ENCODE results near the gene IDUA. TPM values are rescaled to one million over a fixed set of nuclear protein-coding genes. Genes with fewer than 3 reads are reported as not detected.

The IDUA gene
- total and polyA plus RNA-seq, 7 experiments from 2014 or later, result 8.3 to 72.4 (median 62.9) TPM

- Histone ChIP-seq H3K27ac (ENCODE audit: low read depth, low read length) (no peak overlapping the region), H3K4me3 (ENCODE audit: low read length) (no peak overlapping the region), H3K27me3 (ENCODE audit: control insufficient read depth in 2 of 2, insufficient read depth in 2 of 2, low read length in 2 of 2) (no peaks in the 10 kb centered on the region), H3K4me1 (ENCODE audit: control insufficient read depth in 2 of 2, insufficient read depth in 2 of 2, low read length in 2 of 2) (no peaks in the 10 kb centered on the region), H3K36me3 (ENCODE audit: control insufficient read depth in 2 of 3, insufficient read depth in 3 of 3, low read length in 3 of 3) (no peaks in the 10 kb centered on the region), H3K9me3 (ENCODE audit: control insufficient read depth in 2 of 3, low read length in 3 of 3) (no peaks in the 10 kb centered on the region)
- intact Hi-C loops (cut with micrococcal nuclease), result no loop called here
- H3K27ac Mint-ChIP-seq, result no peak overlapping the region
- peaks cover 0 to 4% (median 0%) of the 10 kb centered on the region in 7 donors for H3K4me1 Mint-ChIP-seq
- DNase-seq (no peak), ATAC-seq (no peak)
- POLR2A ChIA-PET, result no interaction called here
- CTCF ChIA-PET, result no interaction called here
- no peak overlapping the region for H3K4me3 Mint-ChIP-seq
- H3K27me3 Mint-ChIP-seq, result peaks cover 0 to 14% (median 0%) of the 10 kb centered on the region in 5 donors
- H3K36me3 Mint-ChIP-seq, result no peaks in the 10 kb centered on the region
- H3K9me3 Mint-ChIP-seq, result peaks cover 0 to 1% (median 0%) of the 10 kb centered on the region in 11 donors
These were observed 52.9 kb downstream of the IDUA start for GRCh38 chr4:1039493-1040343.

- intact Hi-C loops (cut with micrococcal nuclease), result no loop called here
- Mint-ChIP-seq H3K4me1 (peaks cover 0 to 4% (median 0%) of the 10 kb centered on the region in 7 donors), H3K9me3 (peaks cover 0 to 1% (median 0%) of the 10 kb centered on the region in 11 donors), H3K27ac (no peak overlapping the region), H3K27me3 (peaks cover 0 to 22% (median 7%) of the 10 kb centered on the region in 5 donors), H3K36me3 (no peaks in the 10 kb centered on the region), H3K4me3 (no peak overlapping the region)
- no peak for DNase-seq
- Histone ChIP-seq H3K27me3 (ENCODE audit: control insufficient read depth in 2 of 2, insufficient read depth in 2 of 2, low read length in 2 of 2) (no peaks in the 10 kb centered on the region), H3K4me1 (ENCODE audit: control insufficient read depth in 2 of 2, insufficient read depth in 2 of 2, low read length in 2 of 2) (no peaks in the 10 kb centered on the region), H3K27ac (ENCODE audit: low read depth, low read length) (no peak overlapping the region), H3K36me3 (ENCODE audit: control insufficient read depth in 2 of 3, insufficient read depth in 3 of 3, low read length in 3 of 3) (no peaks in the 10 kb centered on the region), H3K9me3 (ENCODE audit: control insufficient read depth in 2 of 3, low read length in 3 of 3) (no peaks in the 10 kb centered on the region), H3K4me3 (ENCODE audit: low read length) (no peak overlapping the region)
- no peak for ATAC-seq
- CTCF ChIA-PET, result no interaction called here
- POLR2A ChIA-PET, result no interaction called here
These were observed 53.7 kb downstream of the IDUA start for GRCh38 chr4:1040344-1041146.

- Mint-ChIP-seq H3K4me1 (peaks cover 0 to 4% (median 0%) of the 10 kb centered on the region in 7 donors), H3K9me3 (peaks cover 0 to 1% (median 0%) of the 10 kb centered on the region in 11 donors), H3K27me3 (peaks cover 0 to 24% (median 9%) of the 10 kb centered on the region in 5 donors), H3K36me3 (no peaks in the 10 kb centered on the region), H3K27ac (no peak overlapping the region), H3K4me3 (peak overlapping the region in 6 of 10 donors; percentile 27 to 71 (median 39))
- Histone ChIP-seq H3K27me3 (ENCODE audit: control insufficient read depth in 2 of 2, insufficient read depth in 2 of 2, low read length in 2 of 2) (no peaks in the 10 kb centered on the region), H3K4me1 (ENCODE audit: control insufficient read depth in 2 of 2, insufficient read depth in 2 of 2, low read length in 2 of 2) (no peaks in the 10 kb centered on the region), H3K4me3 (ENCODE audit: low read length) (no peak overlapping the region), H3K9me3 (ENCODE audit: control insufficient read depth in 2 of 3, low read length in 3 of 3) (no peaks in the 10 kb centered on the region), H3K36me3 (ENCODE audit: control insufficient read depth in 2 of 3, insufficient read depth in 3 of 3, low read length in 3 of 3) (no peaks in the 10 kb centered on the region), H3K27ac (ENCODE audit: low read depth, low read length) (no peak overlapping the region)
- ChIA-PET POLR2A (no interaction called here), CTCF (interaction anchor here (0.7 kb wide), 1 partner anchor 10 kb away, joined by 4 read pairs; no protein-coding TSS in a partner anchor)
- intact Hi-C loops (cut with micrococcal nuclease), result no loop called here
- no peak for ATAC-seq
- no peak for DNase-seq
These were observed 54.5 kb downstream of the IDUA start for GRCh38 chr4:1041147-1041935.

GRCh38 chr4:1041936-1042330 lies 55.1 kb downstream of the IDUA start:
- ChIA-PET POLR2A (no interaction called here), CTCF (interaction anchor here (0.7 kb wide), 1 partner anchor 11 kb away, joined by 4 read pairs; no protein-coding TSS in a partner anchor)
- intact Hi-C loops (cut with micrococcal nuclease), result no loop called here
- H3K27ac Mint-ChIP-seq, result no peak overlapping the region
- no peaks in the 10 kb centered on the region for H3K36me3 ChIP-seq (ENCODE audit: control insufficient read depth in 2 of 3, insufficient read depth in 3 of 3, low read length in 3 of 3)
- H3K9me3 Mint-ChIP-seq, result peaks cover 0 to 2% (median 0%) of the 10 kb centered on the region in 11 donors
- no peaks in the 10 kb centered on the region for H3K9me3 ChIP-seq (ENCODE audit: control insufficient read depth in 2 of 3, low read length in 3 of 3)
- no peaks in the 10 kb centered on the region for H3K4me1 ChIP-seq (ENCODE audit: control insufficient read depth in 2 of 2, insufficient read depth in 2 of 2, low read length in 2 of 2)
- no peak overlapping the region for H3K27ac ChIP-seq (ENCODE audit: low read depth, low read length)
- H3K36me3 Mint-ChIP-seq, result no peaks in the 10 kb centered on the region
- no peak for DNase-seq
- peaks cover 4 to 28% (median 14%) of the 10 kb centered on the region in 5 donors for H3K27me3 Mint-ChIP-seq
- H3K4me3 ChIP-seq (ENCODE audit: low read length), result no peak overlapping the region
- ATAC-seq, result no peak
- peaks cover 0 to 6% (median 4%) of the 10 kb centered on the region in 7 donors for H3K4me1 Mint-ChIP-seq
- H3K27me3 ChIP-seq (ENCODE audit: control insufficient read depth in 2 of 2, insufficient read depth in 2 of 2, low read length in 2 of 2), result no peaks in the 10 kb centered on the region
- H3K4me3 Mint-ChIP-seq, result peak overlapping the region in 2 of 10 donors; percentile 32 to 71

GRCh38 chr4:1042352-1043055 lies 55.7 kb downstream of the IDUA start:
- CTCF ChIA-PET, result no interaction called here
- Histone ChIP-seq H3K36me3 (ENCODE audit: control insufficient read depth in 2 of 3, insufficient read depth in 3 of 3, low read length in 3 of 3) (no peaks in the 10 kb centered on the region), H3K9me3 (ENCODE audit: control insufficient read depth in 2 of 3, low read length in 3 of 3) (no peaks in the 10 kb centered on the region), H3K27ac (ENCODE audit: low read depth, low read length) (no peak overlapping the region), H3K4me3 (ENCODE audit: low read length) (no peak overlapping the region), H3K4me1 (ENCODE audit: control insufficient read depth in 2 of 2, insufficient read depth in 2 of 2, low read length in 2 of 2) (no peaks in the 10 kb centered on the region), H3K27me3 (ENCODE audit: control insufficient read depth in 2 of 2, insufficient read depth in 2 of 2, low read length in 2 of 2) (no peaks in the 10 kb centered on the region)
- Mint-ChIP-seq H3K4me1 (peaks cover 0 to 6% (median 4%) of the 10 kb centered on the region in 7 donors), H3K36me3 (no peaks in the 10 kb centered on the region), H3K9me3 (peaks cover 0 to 2% (median 0%) of the 10 kb centered on the region in 11 donors), H3K27ac (no peak overlapping the region), H3K4me3 (peak overlapping the region in 1 of 10 donors; percentile 71), H3K27me3 (peaks cover 7 to 32% (median 17%) of the 10 kb centered on the region in 5 donors)
- intact Hi-C loops (cut with micrococcal nuclease), result no loop called here
- DNase-seq, result no peak
- POLR2A ChIA-PET, result no interaction called here
- no peak for ATAC-seq

- ChIA-PET CTCF (no interaction called here), POLR2A (no interaction called here)
- Mint-ChIP-seq H3K9me3 (peaks cover 0 to 2% (median 0%) of the 10 kb centered on the region in 11 donors), H3K4me1 (peaks cover 0 to 6% (median 4%) of the 10 kb centered on the region in 7 donors), H3K27me3 (peaks cover 13 to 36% (median 21%) of the 10 kb centered on the region in 5 donors), H3K36me3 (no peaks in the 10 kb centered on the region), H3K4me3 (no peak overlapping the region), H3K27ac (no peak overlapping the region)
- H3K4me1 ChIP-seq (ENCODE audit: control insufficient read depth in 2 of 2, insufficient read depth in 2 of 2, low read length in 2 of 2), result no peaks in the 10 kb centered on the region
- H3K27me3 ChIP-seq (ENCODE audit: control insufficient read depth in 2 of 2, insufficient read depth in 2 of 2, low read length in 2 of 2), result no peaks in the 10 kb centered on the region
- intact Hi-C loops (cut with micrococcal nuclease), result no loop called here
- no peaks in the 10 kb centered on the region for H3K9me3 ChIP-seq (ENCODE audit: control insufficient read depth in 2 of 3, low read length in 3 of 3)
- H3K4me3 ChIP-seq (ENCODE audit: low read length), result no peak overlapping the region
- ATAC-seq, result no peak
- no peak overlapping the region for H3K27ac ChIP-seq (ENCODE audit: low read depth, low read length)
- no peak for DNase-seq
- no peaks in the 10 kb centered on the region for H3K36me3 ChIP-seq (ENCODE audit: control insufficient read depth in 2 of 3, insufficient read depth in 3 of 3, low read length in 3 of 3)
These were observed 56.3 kb downstream of the IDUA start for GRCh38 chr4:1043162-1043561.

Data from naive thymus-derived CD4-positive, alpha-beta T cell (primary cell).